HK-2 (cell line): ENCODE measurements around the gene BANP.
"Not testable (repeated sequence)": the region's sequence is repeated elsewhere in the genome, so short reads cannot be mapped to it uniquely, and the experiment has no call there.

Source experiments
- DNase-seq: peaks from one replicate; pipeline ENCODE4 v3.0.0-alpha.2; 2018; ENCODE audit not compliant: unreplicated experiment

Gene BANP

GRCh38 chr16:88101623-88102105, 150.4 kb downstream of the BANP start:
- DNase-seq: not testable (repeated sequence)

- no peak for DNase-seq
These were observed 151.4 kb downstream of the BANP start for GRCh38 chr16:88102597-88102996.

GRCh38 chr16:88103011-88103410, 151.8 kb downstream of the BANP start:
- DNase-seq: no peak

GRCh38 chr16:88103581-88104188, 152.5 kb downstream of the BANP start:
- no peak for DNase-seq

- DNase-seq: not testable (repeated sequence)
These were observed 153.1 kb downstream of the BANP start for GRCh38 chr16:88104363-88104762.

- DNase-seq: not testable (repeated sequence)
These were observed 154.4 kb downstream of the BANP start for GRCh38 chr16:88105574-88106140.

- not testable (repeated sequence) for DNase-seq
These were observed 155.3 kb downstream of the BANP start for GRCh38 chr16:88106566-88106965.

- DNase-seq: no peak
These were observed 157.5 kb downstream of the BANP start for GRCh38 chr16:88108762-88109161.

- DNase-seq: not testable (repeated sequence)
These were observed 158.7 kb downstream of the BANP start for GRCh38 chr16:88109726-88110621.

GRCh38 chr16:88110875-88111494, 159.8 kb downstream of the BANP start:
- DNase-seq: not testable (repeated sequence)

- DNase-seq: not testable (repeated sequence)
These were observed 160.7 kb downstream of the BANP start for GRCh38 chr16:88111976-88112375.

GRCh38 chr16:88113545-88114045, 162.4 kb downstream of the BANP start:
- DNase-seq: no peak

GRCh38 chr16:88114541-88115228, 163.5 kb downstream of the BANP start:
- DNase-seq: not testable (repeated sequence)

- DNase-seq: no peak
These were observed 164.9 kb downstream of the BANP start for GRCh38 chr16:88116121-88116520.

GRCh38 chr16:88117476-88117868, 166.2 kb downstream of the BANP start:
- no peak for DNase-seq

- no peak for DNase-seq
These were observed 167.1 kb downstream of the BANP start for GRCh38 chr16:88118376-88118775.

GRCh38 chr16:88118852-88119741, 167.9 kb downstream of the BANP start:
- DNase-seq: peak; percentile 25

GRCh38 chr16:88119881-88120751, 168.9 kb downstream of the BANP start:
- DNase-seq: not testable (repeated sequence)

- no peak for DNase-seq
These were observed 169.6 kb downstream of the BANP start for GRCh38 chr16:88120812-88121211.
